ENCODE results near the gene FAM3D. TPM values are rescaled to one million over a fixed set of nuclear protein-coding genes. Genes with fewer than 3 reads are reported as not detected.

FAM3D gene
- total RNA-seq, 1 donor = not detected

DNA sequence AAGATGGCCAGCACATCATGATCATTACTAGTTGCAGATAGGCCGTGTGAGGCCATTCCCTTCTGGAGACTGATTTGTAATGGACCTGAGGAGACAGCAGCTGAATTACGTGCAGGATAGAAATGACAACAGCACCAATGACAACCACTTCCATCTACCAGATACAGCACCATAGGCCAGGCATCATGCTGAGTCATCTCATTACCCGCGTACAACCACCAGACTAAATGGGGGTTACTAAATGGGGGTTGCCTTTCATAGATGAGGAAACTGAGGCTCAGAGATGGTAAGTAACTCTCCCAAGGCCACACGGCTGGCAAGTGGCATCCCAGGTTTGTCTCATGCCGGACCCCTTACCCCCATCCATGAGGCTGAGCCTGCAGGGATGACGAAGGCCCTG is 56.6 kb downstream of the FAM3D start:
- no peak overlapping the region for H3K4me3 ChIP-seq (ENCODE audit: low read depth, low read length)
- DNase-seq (ENCODE audit: low read depth) = no peak
- TF ChIP-seq, protein P1, sequence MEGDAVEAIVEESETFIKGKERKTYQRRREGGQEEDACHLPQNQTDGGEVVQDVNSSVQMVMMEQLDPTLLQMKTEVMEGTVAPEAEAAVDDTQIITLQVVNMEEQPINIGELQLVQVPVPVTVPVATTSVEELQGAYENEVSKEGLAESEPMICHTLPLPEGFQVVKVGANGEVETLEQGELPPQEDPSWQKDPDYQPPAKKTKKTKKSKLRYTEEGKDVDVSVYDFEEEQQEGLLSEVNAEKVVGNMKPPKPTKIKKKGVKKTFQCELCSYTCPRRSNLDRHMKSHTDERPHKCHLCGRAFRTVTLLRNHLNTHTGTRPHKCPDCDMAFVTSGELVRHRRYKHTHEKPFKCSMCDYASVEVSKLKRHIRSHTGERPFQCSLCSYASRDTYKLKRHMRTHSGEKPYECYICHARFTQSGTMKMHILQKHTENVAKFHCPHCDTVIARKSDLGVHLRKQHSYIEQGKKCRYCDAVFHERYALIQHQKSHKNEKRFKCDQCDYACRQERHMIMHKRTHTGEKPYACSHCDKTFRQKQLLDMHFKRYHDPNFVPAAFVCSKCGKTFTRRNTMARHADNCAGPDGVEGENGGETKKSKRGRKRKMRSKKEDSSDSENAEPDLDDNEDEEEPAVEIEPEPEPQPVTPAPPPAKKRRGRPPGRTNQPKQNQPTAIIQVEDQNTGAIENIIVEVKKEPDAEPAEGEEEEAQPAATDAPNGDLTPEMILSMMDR (IDR thresholded peaks at IDR 0.05; ENCODE audit: insufficient read depth, low read depth, low read length) = no peak

DNA sequence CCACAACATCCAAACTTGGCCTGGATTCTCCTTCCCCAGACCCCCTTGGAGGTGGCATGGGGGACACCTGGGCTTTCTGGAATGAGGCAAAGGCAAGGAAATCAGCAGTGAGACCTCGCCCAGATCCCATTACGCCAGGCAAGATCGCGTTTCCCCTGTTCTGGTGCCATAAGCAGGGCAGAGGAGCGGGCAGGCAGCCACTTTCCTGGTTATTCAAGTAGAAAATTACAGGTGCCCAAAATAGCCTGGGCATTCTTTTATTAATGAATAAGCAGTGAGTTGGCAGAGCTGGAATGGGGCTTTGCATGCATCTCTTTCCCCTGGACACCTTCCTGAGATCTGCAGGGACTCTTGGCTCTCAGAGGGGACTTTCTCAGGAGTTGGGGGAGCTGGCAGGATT is 57.9 kb downstream of the FAM3D start:
- TF ChIP-seq, protein P1 (IDR thresholded peaks at IDR 0.05; ENCODE audit: insufficient read depth, low read depth, low read length) = no peak
- no peak overlapping the region for H3K4me3 ChIP-seq (ENCODE audit: low read depth, low read length)
- no peak for DNase-seq (ENCODE audit: low read depth)

DNA sequence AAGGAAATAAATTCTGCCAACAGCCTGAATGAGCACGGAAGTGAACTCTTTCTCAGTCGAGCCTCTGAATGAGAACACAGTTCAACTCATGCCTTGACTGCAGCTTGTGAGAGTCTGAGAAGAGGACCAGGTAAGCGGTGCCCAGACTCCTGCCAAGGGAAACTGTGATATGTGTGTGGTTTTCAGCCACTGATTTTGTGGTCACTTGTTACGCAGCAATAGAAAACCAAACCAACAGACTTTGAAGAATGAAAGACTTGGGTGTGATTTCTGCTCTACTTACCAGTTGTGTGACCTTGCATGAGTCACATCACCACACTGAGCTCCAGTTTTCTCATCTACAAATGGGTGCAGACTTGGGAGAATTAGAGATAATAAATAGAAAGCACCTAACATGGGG is 58.8 kb downstream of the FAM3D start:
- no peak overlapping the region for H3K4me3 ChIP-seq (ENCODE audit: low read depth, low read length)
- no peak for DNase-seq (ENCODE audit: low read depth)
- TF ChIP-seq, protein P1 (IDR thresholded peaks at IDR 0.05; ENCODE audit: insufficient read depth, low read depth, low read length) = no peak

DNA sequence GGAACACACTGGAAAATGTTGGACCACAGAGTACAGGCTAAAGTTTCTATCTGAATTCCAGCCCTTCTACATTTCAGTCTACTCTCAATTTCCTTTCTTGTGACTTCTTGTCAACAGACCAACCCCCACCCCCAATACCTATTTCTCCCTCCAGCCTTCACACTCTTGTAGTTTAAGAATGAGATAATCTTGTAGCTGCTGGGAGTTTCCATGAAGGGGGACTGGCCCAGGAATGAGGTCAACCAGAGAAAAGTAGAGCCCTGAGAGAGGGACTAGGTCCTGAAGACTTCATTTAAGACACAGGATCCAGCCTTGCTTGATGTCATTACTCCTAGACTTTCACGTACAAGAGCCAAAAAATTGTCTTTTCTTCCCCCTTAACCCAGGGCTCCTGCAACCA is 59.9 kb downstream of the FAM3D start:
- DNase-seq (ENCODE audit: low read depth) = no peak
- H3K4me3 ChIP-seq (ENCODE audit: low read depth, low read length) = no peak overlapping the region
- TF ChIP-seq, protein P1 (IDR thresholded peaks at IDR 0.05; ENCODE audit: insufficient read depth, low read depth, low read length) = no peak

DNA sequence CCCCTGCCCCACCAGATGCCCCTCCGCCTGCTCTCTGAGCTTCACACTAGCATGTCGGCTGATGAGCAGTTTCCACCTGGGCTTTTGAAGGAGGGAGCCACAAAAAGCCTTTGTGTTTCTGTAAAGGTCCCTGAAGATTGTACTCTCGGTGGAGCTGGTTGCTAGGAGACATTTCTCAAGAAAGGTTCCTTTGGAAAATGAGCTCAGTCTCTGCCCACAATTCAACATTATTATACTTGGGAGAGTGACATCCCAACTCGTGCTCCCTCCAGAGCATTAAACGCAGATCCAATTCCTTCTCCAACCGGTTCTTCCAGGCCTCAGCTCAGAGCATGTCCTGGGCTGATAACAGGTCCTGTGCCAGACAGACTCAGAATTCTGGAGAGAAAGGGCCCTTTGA is 62.5 kb downstream of the FAM3D start:
- no peak for DNase-seq (ENCODE audit: low read depth)
- no peak overlapping the region for H3K4me3 ChIP-seq (ENCODE audit: low read depth, low read length)
- TF ChIP-seq, protein P1 (IDR thresholded peaks at IDR 0.05; ENCODE audit: insufficient read depth, low read depth, low read length) = no peak

DNA sequence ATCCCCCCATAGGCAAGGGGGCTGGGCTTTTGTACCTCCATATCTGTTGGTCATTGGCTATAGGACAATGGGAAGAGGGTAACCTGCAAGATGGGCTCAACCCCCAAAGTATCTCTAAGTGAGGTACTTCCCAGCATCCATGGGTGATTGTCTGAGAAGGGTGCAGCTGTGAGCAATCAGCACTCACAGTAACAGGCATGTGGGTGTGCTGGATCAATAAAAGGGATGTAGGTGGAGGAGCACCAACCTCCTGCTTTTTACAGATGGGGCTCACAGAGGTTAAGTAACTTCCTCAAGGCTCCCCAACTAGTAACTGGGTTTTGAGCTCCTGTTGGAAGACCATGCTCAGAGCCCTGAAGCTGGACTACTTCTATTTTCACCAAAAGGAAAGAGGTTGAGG is 63.0 kb downstream of the FAM3D start:
- TF ChIP-seq, protein P1 (IDR thresholded peaks at IDR 0.05; ENCODE audit: insufficient read depth, low read depth, low read length) = no peak
- H3K4me3 ChIP-seq (ENCODE audit: low read depth, low read length) = no peak overlapping the region
- no peak for DNase-seq (ENCODE audit: low read depth)

DNA sequence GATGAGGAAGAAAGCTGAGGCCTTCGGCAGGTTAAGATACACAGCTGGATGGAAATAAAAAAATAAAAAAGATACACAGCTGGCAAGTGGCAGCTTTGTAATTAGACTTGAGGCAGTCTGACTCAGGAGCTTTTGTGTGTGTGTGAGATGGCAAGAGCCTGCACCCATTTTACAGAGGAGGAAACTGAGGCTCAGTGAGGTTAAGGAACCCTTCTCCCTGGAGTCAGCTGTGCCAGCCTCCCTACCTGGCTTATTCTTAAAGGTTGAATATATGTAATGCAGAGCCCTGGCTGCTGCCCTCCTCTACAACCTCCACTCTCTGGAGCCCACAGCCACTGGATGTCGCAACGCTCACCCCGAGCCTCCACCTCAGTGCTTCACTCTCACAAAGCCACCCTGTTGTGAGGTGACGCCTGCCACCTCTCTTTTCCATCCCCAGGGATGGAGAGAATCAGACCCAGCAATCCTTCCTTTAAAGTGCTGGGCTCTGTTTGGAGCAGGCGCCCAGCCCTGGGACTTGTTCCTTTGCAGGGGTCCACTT is 68.7 kb downstream of the FAM3D start:
- TF ChIP-seq, protein P1 (IDR thresholded peaks at IDR 0.05; ENCODE audit: insufficient read depth, low read depth, low read length) = no peak
- DNase-seq (ENCODE audit: low read depth) = no peak
- H3K4me3 ChIP-seq (ENCODE audit: low read depth, low read length) = no peak overlapping the region
